HG02981 (cell line): ENCODE measurements around the gene CEP170.
"Not testable (repeated sequence)": the region's sequence is repeated elsewhere in the genome, so short reads cannot be mapped to it uniquely, and the experiment has no call there.

ENCODE experiments used
- ATAC-seq: cut with Tn5 transposase; IDR thresholded peaks from one replicate; pipeline ENCODE4 v1.9.1; 2021; ENCODE audit warnings: mild to moderate bottlenecking, moderate library complexity; ENCODE audit not compliant: unreplicated experiment

Gene CEP170

DNA sequence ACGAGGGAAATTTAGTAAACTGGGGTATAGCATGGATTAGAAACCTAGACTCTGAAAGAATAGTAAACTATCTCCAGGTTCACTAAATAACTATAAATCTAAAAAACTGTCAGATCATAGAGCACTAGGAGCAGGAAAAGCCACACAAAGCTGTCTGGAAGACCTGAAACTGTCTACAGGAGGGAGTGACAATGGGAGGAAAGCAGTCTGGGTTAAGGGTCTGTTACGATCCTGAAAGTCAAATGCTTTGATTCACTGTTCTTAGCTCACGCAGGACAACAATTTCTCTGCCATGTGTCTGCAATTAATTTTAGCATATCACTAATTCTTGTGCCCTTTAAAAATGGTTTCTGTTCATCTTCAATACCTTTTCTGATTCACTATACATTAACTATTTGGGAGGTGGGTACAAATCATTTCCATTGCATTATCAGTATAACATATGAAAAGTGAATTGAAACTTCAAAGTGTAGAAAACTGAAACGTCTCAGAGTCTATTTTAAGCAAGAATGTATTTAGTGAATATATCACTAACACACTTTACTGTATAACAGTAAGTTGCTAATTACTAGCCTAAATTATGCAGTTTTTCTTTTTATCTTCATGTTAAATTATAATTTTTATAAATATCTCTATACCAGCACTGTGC is 18.4 kb downstream of the CEP170 start:
- peak; percentile 77 for ATAC-seq

DNA sequence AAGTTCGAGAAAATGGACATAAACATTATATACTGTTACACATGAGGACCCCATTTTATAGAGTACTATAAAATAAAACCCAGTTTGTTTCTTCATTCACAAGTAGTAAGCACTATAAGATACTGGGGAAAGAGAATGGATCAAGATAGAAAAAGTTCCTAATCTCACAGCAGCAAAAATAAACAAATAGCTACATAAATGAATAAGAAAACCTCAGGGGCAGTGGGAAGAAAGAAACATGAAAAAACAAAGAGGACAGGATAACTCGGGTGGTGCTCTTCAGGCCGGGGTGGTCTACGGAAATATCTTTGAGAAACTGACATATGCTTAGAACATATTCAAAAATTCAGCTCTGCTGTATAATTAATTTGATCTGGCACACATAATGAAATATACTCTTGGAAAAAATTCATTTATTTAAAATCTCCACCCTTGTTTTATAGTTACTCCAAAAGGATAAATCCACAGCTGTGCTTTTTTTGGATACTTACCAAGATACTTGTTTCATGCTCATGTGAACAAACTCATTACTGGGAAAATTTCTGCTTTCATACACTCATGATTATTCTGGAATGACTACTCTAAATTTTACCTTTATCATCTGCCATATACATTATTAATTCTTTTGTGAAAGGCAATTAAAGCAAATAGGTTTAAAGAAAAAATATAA is 20.0 kb downstream of the CEP170 start:
- ATAC-seq, result no peak

DNA sequence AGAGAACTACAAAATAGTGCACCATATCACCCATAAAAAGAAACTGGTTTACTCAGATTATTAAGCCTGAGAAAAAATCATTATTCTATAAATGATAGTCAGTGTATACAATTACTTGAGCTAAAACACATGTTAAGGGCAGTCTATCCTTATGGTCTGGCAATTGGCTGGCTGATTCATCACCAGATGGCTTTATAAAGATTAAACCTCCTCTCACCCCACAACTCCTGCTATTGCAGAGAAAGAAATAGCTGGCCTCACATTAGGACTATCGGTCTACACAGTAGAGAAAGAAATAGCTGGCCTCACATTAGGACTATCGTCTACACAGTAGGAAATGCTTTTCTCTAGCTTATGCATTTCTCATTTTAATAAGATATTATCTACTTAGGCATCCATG is 21.2 kb downstream of the CEP170 start:
- ATAC-seq, result no peak

DNA sequence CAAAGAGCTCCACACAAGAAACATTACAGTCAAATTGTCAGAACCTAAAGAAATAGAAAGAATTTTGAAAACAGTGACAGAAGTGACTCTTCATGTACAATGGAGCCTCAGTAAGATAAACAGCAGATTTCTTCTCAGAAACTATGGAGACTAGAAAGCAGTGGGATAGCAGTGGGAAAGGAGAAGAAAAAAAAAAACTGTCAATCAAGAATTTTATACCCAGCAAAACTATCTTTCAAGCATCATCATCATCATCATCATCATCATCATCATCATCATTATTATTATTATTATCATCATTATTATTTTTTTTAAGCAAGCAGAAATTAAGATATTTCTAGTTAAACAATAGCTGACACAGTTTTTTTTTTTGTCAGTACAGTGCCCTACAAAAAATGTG is 24.2 kb downstream of the CEP170 start:
- ATAC-seq, result no peak

- ATAC-seq, result no peak
Observed at GRCh38 chr1:243229526-243229925, 25.6 kb downstream of the CEP170 start.

- ATAC-seq, result no peak
Observed at GRCh38 chr1:243227622-243228021, 27.5 kb downstream of the CEP170 start.

GRCh38 chr1:243218059-243218458 is 37.0 kb downstream of the CEP170 start:
- no peak for ATAC-seq

- no peak for ATAC-seq
Observed at GRCh38 chr1:243217349-243217748, 37.7 kb downstream of the CEP170 start.

- no peak for ATAC-seq
Observed at GRCh38 chr1:243216741-243217140, 38.3 kb downstream of the CEP170 start.

- not testable (repeated sequence) for ATAC-seq
Observed at GRCh38 chr1:243215276-243215875, 39.7 kb downstream of the CEP170 start.

GRCh38 chr1:243213045-243213787 is 41.9 kb downstream of the CEP170 start:
- ATAC-seq, result no peak

DNA sequence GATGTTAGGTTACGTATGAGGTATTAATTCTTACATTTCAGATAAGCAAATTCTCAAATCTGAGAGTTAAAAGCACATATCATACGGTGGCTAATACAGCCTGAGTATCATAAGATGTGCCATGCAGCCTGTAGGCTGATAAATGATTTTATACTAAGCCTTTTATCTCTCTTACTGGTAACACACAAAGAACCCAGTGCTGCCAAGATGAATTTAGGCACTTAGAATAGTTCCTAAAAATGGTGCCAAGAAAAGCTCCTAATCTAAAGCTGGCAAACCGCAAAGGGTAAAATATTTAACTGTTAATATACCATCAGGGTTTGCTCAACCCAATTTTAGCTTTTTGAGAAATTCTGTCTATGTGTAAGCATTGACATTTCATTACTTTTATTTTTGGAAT is 43.1 kb downstream of the CEP170 start:
- not testable (repeated sequence) for ATAC-seq

GRCh38 chr1:243205026-243205501 is 50.0 kb downstream of the CEP170 start:
- not testable (repeated sequence) for ATAC-seq

DNA sequence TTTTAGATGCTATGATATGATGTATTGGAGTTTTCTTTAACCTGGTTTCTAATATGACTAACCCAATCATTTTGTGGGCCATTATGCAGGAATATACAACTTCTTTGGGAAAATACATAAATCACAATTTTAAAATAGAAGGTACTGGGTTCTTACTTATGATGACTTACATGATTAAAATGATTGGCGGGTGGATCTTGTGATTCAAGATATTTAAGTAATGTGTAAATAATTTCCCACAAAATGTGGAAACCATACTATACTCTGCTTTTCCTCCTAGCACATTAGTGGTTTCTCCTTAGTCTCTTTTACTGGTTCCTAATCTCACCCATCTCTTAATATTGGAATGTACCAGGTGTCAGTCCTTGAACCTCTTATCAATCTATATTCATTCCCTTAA is 50.7 kb downstream of the CEP170 start:
- not testable (repeated sequence) for ATAC-seq

DNA sequence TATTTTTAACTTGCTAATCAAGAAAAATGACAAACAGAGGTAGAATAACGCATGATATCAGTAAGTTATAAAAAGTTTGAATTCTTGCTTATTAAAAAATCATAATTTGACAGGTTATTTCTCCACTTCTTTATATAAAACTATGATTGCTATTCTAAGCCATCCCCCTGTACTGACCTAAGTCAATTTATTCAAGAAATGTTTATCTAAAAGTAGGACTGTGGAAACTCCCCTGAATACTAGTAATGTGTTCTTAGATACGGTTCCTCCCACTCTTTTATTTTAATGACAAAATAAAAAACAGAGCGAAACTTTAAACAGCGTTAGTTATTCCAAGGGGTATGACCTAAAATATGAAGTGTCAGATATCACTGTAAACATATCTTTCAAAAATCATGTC is 51.9 kb downstream of the CEP170 start:
- ATAC-seq, result not testable (repeated sequence)

DNA sequence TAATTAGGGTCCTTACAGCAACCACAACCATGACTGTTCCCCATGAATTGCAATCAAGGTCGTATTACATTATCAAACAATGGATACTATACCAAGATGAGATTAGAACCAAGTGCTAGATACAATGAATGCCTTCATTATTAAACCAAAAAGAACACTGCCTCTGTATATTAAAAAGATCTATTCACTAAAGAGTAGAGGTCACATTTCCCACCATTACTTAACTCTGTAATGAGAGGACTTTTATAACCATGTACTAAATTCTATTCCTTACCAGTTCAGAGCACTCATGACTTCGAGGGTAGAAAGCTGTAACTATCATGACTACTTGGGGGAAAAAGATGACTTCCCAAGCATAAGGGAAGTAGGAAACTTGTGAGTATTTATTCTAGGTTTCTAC is 53.8 kb downstream of the CEP170 start:
- ATAC-seq, result not testable (repeated sequence)

DNA sequence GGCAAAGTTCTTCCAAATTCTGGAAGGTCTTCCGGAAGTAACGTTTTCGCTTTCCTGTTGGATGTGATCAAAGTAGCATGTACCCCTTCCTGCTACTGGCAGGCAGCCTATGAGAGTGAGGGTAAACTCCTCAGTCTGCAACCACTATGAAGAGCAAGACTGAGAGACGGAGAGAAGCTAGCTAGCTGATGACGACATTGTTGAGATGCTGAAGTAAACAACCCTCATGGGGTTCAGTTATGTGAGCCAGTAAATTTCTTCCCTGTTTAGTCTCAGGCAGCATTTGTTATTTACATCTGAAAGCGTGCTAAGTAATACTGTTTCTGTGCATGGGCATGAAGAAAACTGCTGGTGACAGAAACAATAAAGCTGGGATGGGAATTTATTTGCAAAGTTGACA is 57.6 kb downstream of the CEP170 start:
- ATAC-seq, result not testable (repeated sequence)

GRCh38 chr1:243193330-243193729 is 61.8 kb downstream of the CEP170 start:
- ATAC-seq, result not testable (repeated sequence)

DNA sequence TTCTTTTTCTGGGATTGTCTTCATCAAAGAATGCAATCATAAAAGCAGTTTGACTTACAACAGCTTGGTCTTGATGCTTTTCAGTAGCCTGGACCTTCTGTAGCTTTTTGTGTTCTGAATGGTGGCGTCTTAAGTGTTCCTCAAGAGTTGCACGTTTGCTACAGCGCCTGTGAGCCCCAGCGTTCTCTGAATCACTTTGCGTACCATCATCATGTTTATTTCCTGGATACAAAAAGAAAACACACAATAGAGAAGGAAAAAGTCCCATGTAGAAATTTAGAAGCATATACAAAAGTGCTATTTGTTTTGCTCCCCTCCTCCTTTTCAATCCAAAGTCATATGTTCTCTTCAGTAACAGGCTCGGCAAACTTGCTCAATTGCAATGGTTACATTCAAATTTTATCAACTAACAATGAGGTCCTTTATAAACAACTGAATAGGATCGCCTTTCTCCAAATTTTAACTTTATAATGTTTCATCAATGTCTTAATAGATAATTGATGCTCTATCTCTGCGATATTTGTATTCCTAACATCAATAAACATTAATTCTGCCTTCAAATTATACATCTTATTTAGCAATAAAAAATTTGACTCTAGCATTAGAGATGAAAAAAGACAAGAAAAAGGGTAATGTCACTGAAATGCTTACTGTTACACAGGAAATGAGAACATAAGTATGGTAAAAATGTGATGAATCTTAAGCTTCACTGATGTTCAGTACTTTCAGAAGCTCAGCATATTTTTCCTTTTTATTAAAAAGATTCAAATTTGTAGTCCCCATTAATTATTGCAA is 68.7 kb downstream of the CEP170 start:
- not testable (repeated sequence) for ATAC-seq

DNA sequence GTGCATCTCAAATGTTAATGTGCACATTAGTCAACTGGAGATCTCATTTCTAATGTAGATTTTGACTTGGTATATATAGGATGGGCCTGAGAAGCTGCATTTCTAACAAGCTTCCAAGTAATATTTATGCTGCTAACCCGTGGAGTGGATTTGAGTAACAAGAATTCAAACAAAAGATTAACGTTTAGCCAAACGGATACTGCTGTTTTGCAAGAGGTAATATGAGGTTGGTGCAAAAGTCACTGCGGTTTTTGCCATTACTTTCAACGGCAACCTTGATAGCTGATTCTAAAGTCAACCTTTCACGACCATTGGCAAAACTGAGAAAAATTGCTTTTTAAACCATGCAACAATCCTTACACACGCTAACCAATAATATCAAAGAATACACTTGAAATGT is 70.3 kb downstream of the CEP170 start:
- not testable (repeated sequence) for ATAC-seq

- not testable (repeated sequence) for ATAC-seq
Observed at GRCh38 chr1:243183661-243184060, 71.4 kb downstream of the CEP170 start.
